CD8-positive, alpha-beta memory T cell (primary cell): Measurements from ENCODE around the gene SGK1. TPM values are rescaled to one million over a fixed set of nuclear protein-coding genes. Genes with fewer than 3 reads are reported as not detected.

Experiments
- CTCF ChIA-PET: fragments of 350-600 bp; sonication (Branson Sonifier 250); formaldehyde crosslinking; loops from one replicate; lab custom pipeline; 2021; ENCODE audit warnings: antibody characterized with exemption; lab: Charles Lee
- POLR2A ChIA-PET: fragments of 350-600 bp; sonication (Branson Sonifier 250); formaldehyde crosslinking; loops from one replicate; lab custom pipeline; 2021; ENCODE audit warnings: antibody characterized with exemption; lab: Charles Lee
- DNase-seq, 5 donors: peaks; one replicate each; pipeline versions ENCODE4 v3.0.0 to v3.0.0-alpha.2; 2020 to 2022; ENCODE audit warnings: mixed read lengths in 1 of 5
- H3K27ac ChIP-seq: one replicate; pipeline ENCODE4 v1.7.0; 2013; ENCODE audit warnings: low read depth, mild to moderate bottlenecking, low read length, moderate library complexity
- H3K27me3 ChIP-seq: 2 replicates; pipeline ENCODE4 v1.7.0; 2013; ENCODE audit warnings: low read length, mild to moderate bottlenecking; ENCODE audit not compliant: insufficient read depth, poor library complexity, severe bottlenecking
- H3K36me3 ChIP-seq: 2 replicates; pipeline ENCODE4 v1.7.0; 2013; ENCODE audit warnings: mild to moderate bottlenecking, low read length, moderate library complexity; ENCODE audit not compliant: insufficient read depth
- H3K4me1 ChIP-seq: 2 replicates; pipeline ENCODE4 v1.7.0; 2013; ENCODE audit warnings: mild to moderate bottlenecking, low read length, moderate library complexity; ENCODE audit not compliant: insufficient read depth
- H3K4me3 ChIP-seq: 2 replicates; pipeline ENCODE4 v1.7.0; 2013; ENCODE audit warnings: mild to moderate bottlenecking, low read length
- H3K9me3 ChIP-seq: 2 replicates; pipeline ENCODE4 v1.7.0; 2013; ENCODE audit warnings: mild to moderate bottlenecking, low read length
- H3K27ac Mint-ChIP-seq, 8 donors: one replicate each; pipeline ENCODE4 v1.8.0; 2020 to 2021; ENCODE audit warnings: mixed read lengths in 8 of 8, mild to moderate bottlenecking in 6 of 8, inconsistent platforms in 3 of 8, moderate library complexity in 3 of 8
- H3K27me3 Mint-ChIP-seq, 2 donors: one replicate each; pipeline ENCODE4 v1.8.0; 2020 to 2021; ENCODE audit warnings: mixed read lengths in 2 of 2, mild to moderate bottlenecking in 1 of 2, moderate library complexity in 1 of 2
- H3K36me3 Mint-ChIP-seq, 3 donors: one replicate each; pipeline ENCODE4 v1.8.0; 2020 to 2021; ENCODE audit warnings: mixed read lengths in 3 of 3, inconsistent platforms in 1 of 3, mild to moderate bottlenecking in 1 of 3
- H3K4me1 Mint-ChIP-seq, 3 donors: one replicate each; pipeline ENCODE4 v1.8.0; 2020 to 2021; ENCODE audit warnings: mixed read lengths in 3 of 3, inconsistent platforms in 1 of 3, mild to moderate bottlenecking in 1 of 3
- H3K4me3 Mint-ChIP-seq, 7 donors: one replicate each; pipeline ENCODE4 v1.8.0; 2020 to 2021; ENCODE audit warnings: mixed read lengths in 7 of 7, mild to moderate bottlenecking in 6 of 7, moderate library complexity in 4 of 7, inconsistent platforms in 2 of 7
- H3K9me3 Mint-ChIP-seq, 5 donors: one replicate each; pipeline ENCODE4 v1.8.0; 2020 to 2022; ENCODE audit warnings: mixed read lengths in 5 of 5, mild to moderate bottlenecking in 3 of 5, moderate library complexity in 2 of 5, inconsistent platforms in 1 of 5
- polyA plus RNA-seq: library from polyadenylated mRNA; unstranded; fragments of 300-500 nt; fragmentation: Illumina TruSeq; gene quantifications from one replicate; pipeline ENCODE4 v1.2.3, GENCODE V29; 2021
- total RNA-seq, 2 experiments: library from RNA; stranded (reverse); gene quantifications; one replicate each; pipeline ENCODE4 v1.2.3, GENCODE V29; 2021

SGK1 gene
- total and polyA plus RNA-seq, 3 experiments from 2014 or later, result 3.8 to 36.7 (median 36.5) TPM

- Mint-ChIP-seq H3K36me3 (no peaks in the 10 kb centered on the region), H3K27ac (no peak overlapping the region), H3K4me3 (no peak overlapping the region), H3K4me1 (no peaks in the 10 kb centered on the region), H3K9me3 (no peaks in the 10 kb centered on the region), H3K27me3 (no peaks in the 10 kb centered on the region)
- Histone ChIP-seq H3K36me3 (no peaks in the 10 kb centered on the region), H3K4me3 (no peak overlapping the region), H3K27ac (no peak overlapping the region), H3K9me3 (no peaks in the 10 kb centered on the region), H3K27me3 (no peaks in the 10 kb centered on the region), H3K4me1 (no peaks in the 10 kb centered on the region)
- CTCF ChIA-PET, result interaction anchor here (1.5 to 1.9 kb wide), 2 partner anchors 9 to 25 kb away, joined by 3 to 7 read pairs; no protein-coding TSS in a partner anchor
- no peak for DNase-seq
- POLR2A ChIA-PET, result no interaction called here
Measured at GRCh38 chr6:134148566-134148965, 169.3 kb downstream of the SGK1 start.

GRCh38 chr6:134147034-134147533 is 170.8 kb downstream of the SGK1 start:
- Mint-ChIP-seq H3K4me3 (no peak overlapping the region), H3K36me3 (no peaks in the 10 kb centered on the region), H3K9me3 (no peaks in the 10 kb centered on the region), H3K4me1 (no peaks in the 10 kb centered on the region), H3K27ac (no peak overlapping the region), H3K27me3 (no peaks in the 10 kb centered on the region)
- DNase-seq, result no peak
- Histone ChIP-seq H3K27me3 (no peaks in the 10 kb centered on the region), H3K4me1 (no peaks in the 10 kb centered on the region), H3K9me3 (no peaks in the 10 kb centered on the region), H3K27ac (no peak overlapping the region), H3K36me3 (no peaks in the 10 kb centered on the region), H3K4me3 (no peak overlapping the region)
- CTCF ChIA-PET, result interaction anchor here (0.9 kb wide), 1 partner anchor 794 kb away, joined by 3 read pairs; no protein-coding TSS in a partner anchor
- POLR2A ChIA-PET, result no interaction called here

GRCh38 chr6:134146268-134147033 is 171.5 kb downstream of the SGK1 start:
- CTCF ChIA-PET, result interaction anchor here (0.9 kb wide), 1 partner anchor 794 kb away, joined by 3 read pairs; no protein-coding TSS in a partner anchor

DNA sequence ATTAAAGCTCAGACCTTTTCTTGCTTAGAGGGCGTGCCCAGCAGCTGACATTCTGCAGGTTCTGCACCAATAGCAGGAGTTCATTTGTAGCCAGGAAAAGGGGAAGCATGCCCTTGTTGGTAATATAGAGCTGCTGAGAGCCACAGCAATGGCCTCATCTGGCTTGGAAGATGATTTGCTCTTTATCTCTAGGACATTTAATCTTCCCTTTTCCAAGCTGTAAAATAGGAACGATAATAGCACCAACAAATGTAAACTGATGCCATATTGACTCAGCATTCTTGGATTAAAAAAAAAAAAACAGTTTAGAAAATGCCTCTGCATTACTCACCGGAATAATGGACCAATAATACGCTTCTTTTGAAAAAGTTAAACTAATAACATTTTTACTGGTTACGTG is 172.1 kb downstream of the SGK1 start:
- no peaks in the 10 kb centered on the region for H3K9me3 ChIP-seq
- no peaks in the 10 kb centered on the region for H3K27me3 ChIP-seq
- Mint-ChIP-seq H3K4me1 (no peaks in the 10 kb centered on the region), H3K27me3 (no peaks in the 10 kb centered on the region), H3K27ac (no peak overlapping the region), H3K9me3 (no peaks in the 10 kb centered on the region), H3K36me3 (no peaks in the 10 kb centered on the region), H3K4me3 (no peak overlapping the region)
- ChIA-PET CTCF (interaction anchor here (0.8 to 2.4 kb wide), 2 partner anchors 10 to 22 kb away, joined by 3 to 5 read pairs; no protein-coding TSS in a partner anchor), POLR2A (interaction anchor here (0.6 kb wide), 1 partner anchor 1509 kb away, joined by 3 read pairs; no protein-coding TSS in a partner anchor)
- no peak for DNase-seq
- no peak overlapping the region for H3K27ac ChIP-seq
- H3K36me3 ChIP-seq, result no peaks in the 10 kb centered on the region
- no peak overlapping the region for H3K4me3 ChIP-seq
- H3K4me1 ChIP-seq, result no peaks in the 10 kb centered on the region

More at GRCh38 chr6:134146268-134147033, 171.5 kb downstream of the SGK1 start:
- no peak for DNase-seq
- no peaks in the 10 kb centered on the region for H3K36me3 ChIP-seq
- H3K36me3 Mint-ChIP-seq, result no peaks in the 10 kb centered on the region
- H3K27ac Mint-ChIP-seq, result no peak overlapping the region
- no peaks in the 10 kb centered on the region for H3K27me3 ChIP-seq
- H3K27me3 Mint-ChIP-seq, result no peaks in the 10 kb centered on the region
- H3K9me3 Mint-ChIP-seq, result no peaks in the 10 kb centered on the region
- H3K4me3 Mint-ChIP-seq, result no peak overlapping the region
- H3K4me1 Mint-ChIP-seq, result no peaks in the 10 kb centered on the region
- no peak overlapping the region for H3K4me3 ChIP-seq
- no peaks in the 10 kb centered on the region for H3K9me3 ChIP-seq
- POLR2A ChIA-PET, result no interaction called here
- no peaks in the 10 kb centered on the region for H3K4me1 ChIP-seq
- no peak overlapping the region for H3K27ac ChIP-seq

- Histone ChIP-seq H3K36me3 (no peaks in the 10 kb centered on the region), H3K27me3 (no peaks in the 10 kb centered on the region), H3K9me3 (no peaks in the 10 kb centered on the region), H3K27ac (no peak overlapping the region), H3K4me1 (no peaks in the 10 kb centered on the region), H3K4me3 (no peak overlapping the region)
- Mint-ChIP-seq H3K9me3 (peaks cover 0 to 1% (median 0%) of the 10 kb centered on the region in 5 donors), H3K27me3 (peaks cover 9 to 28% of the 10 kb centered on the region in 2 donors), H3K27ac (no peak overlapping the region), H3K4me3 (no peak overlapping the region), H3K36me3 (no peaks in the 10 kb centered on the region), H3K4me1 (no peaks in the 10 kb centered on the region)
- ChIA-PET POLR2A (no interaction called here), CTCF (interaction anchor here (0.7 to 1.3 kb wide), 3 partner anchors 11 to 41 kb away, joined by 3 read pairs; no protein-coding TSS in a partner anchor)
- no peak for DNase-seq
Measured at GRCh38 chr6:134138226-134138975, 179.5 kb downstream of the SGK1 start.

DNA sequence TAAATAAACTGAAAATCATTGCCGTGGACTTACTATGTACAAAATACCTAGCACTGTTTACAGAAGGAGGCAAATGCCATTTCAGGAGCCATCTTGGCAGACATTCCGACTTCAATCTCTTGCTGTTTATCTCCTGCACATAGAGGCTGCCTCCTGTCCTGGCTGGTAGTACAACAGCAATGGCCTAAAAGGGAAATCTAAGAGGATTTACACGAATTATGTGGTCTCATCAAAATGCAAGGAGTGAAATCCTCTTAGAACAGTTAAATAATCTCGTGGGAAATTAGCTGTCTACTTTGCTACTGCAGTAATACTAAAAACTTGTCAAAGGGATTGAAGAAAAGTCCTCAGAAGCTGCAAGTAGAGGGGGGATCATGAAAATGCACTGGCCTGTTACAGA is 183.3 kb downstream of the SGK1 start:
- Mint-ChIP-seq H3K36me3 (no peaks in the 10 kb centered on the region), H3K4me1 (no peaks in the 10 kb centered on the region), H3K27me3 (peaks cover 10 to 34% of the 10 kb centered on the region in 2 donors), H3K4me3 (no peak overlapping the region), H3K27ac (no peak overlapping the region), H3K9me3 (peaks cover 0 to 4% (median 0%) of the 10 kb centered on the region in 5 donors)
- no peaks in the 10 kb centered on the region for H3K27me3 ChIP-seq
- ChIA-PET CTCF (no interaction called here), POLR2A (no interaction called here)
- H3K4me1 ChIP-seq, result no peaks in the 10 kb centered on the region
- no peak for DNase-seq
- H3K27ac ChIP-seq, result no peak overlapping the region
- no peaks in the 10 kb centered on the region for H3K36me3 ChIP-seq
- no peak overlapping the region for H3K4me3 ChIP-seq
- H3K9me3 ChIP-seq, result no peaks in the 10 kb centered on the region

DNA sequence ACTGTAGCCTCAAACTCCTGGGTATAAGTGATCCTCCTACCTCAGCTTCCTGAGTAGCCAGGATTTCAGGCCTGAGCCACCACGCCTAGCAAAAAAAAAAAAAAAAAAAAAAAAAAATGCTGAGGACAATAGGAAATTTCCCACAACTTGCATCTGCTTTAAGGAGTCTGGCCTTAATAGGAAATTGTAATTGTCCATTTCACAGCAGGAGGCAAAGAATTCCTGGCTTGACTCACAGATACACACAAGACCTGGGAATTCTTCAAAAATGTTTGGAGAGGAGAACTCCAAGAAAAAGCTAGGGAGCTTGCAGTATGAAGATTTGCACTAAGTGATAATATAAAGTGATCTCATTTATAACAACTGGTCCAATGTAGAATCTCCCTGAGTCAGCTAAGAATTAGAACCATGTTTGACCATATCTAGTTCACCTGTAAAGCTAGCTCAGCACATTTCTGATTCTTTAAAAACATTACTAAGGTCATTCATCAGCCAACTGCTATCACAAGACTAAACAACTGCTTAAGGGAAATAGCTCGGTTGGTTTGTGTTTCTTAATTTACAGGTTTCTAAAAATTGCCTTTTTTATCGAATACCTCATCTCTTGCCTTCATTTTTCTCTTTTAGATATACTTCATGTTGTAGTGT is 185.3 kb downstream of the SGK1 start:
- POLR2A ChIA-PET, result no interaction called here
- CTCF ChIA-PET, result interaction anchor here (1.7 kb wide), 1 partner anchor 9 kb away, joined by 8 read pairs; no protein-coding TSS in a partner anchor

More for the DNA sequence above, 185.3 kb downstream of the SGK1 start:
- Histone ChIP-seq H3K4me1 (no peaks in the 10 kb centered on the region), H3K27me3 (no peaks in the 10 kb centered on the region), H3K4me3 (no peak overlapping the region), H3K36me3 (no peaks in the 10 kb centered on the region), H3K27ac (no peak overlapping the region), H3K9me3 (no peaks in the 10 kb centered on the region)
- no peaks in the 10 kb centered on the region for H3K4me1 Mint-ChIP-seq
- H3K27me3 Mint-ChIP-seq, result peaks cover 8 to 28% of the 10 kb centered on the region in 2 donors
- H3K4me3 Mint-ChIP-seq, result no peak overlapping the region
- no peak for DNase-seq
- H3K9me3 Mint-ChIP-seq, result peaks cover 0 to 4% (median 0%) of the 10 kb centered on the region in 5 donors
- no peaks in the 10 kb centered on the region for H3K36me3 Mint-ChIP-seq
- no peak overlapping the region for H3K27ac Mint-ChIP-seq
